ENCODE measurements around the gene PHOX2A.

GRCh38 chr11:72240461-72241290 lies 3.3 kb downstream of the PHOX2A start:
- TF ChIP-seq CTCF (IDR thresholded peaks at IDR 0.05) (no peak), POLR2A (IDR thresholded peaks at IDR 0.05) (no peak)
